Cardiac fibroblast (primary cell): ENCODE measurements around the gene TPM3.
A peak's percentile ranks its signal among the peaks of the same experiment; 100 is the strongest.

Experiments
- DNase-seq, 2 donors: peaks; one replicate each; pipeline versions ENCODE4 v3.0.0 to v3.0.0-alpha.2; 2010; ENCODE audit warnings: low read depth in 2 of 2
- H3K4me3 ChIP-seq, 2 donors: replicated peaks in 1 of 2; 1 replicate in 1 of 2; 2 replicates in 1 of 2; pipeline ENCODE4 v1.5.1; 2011; ENCODE audit warnings: low read depth in 2 of 2, low read length in 2 of 2, mild to moderate bottlenecking in 2 of 2, moderate library complexity in 1 of 2
- TF ChIP-seq, protein P1 (sequence below): IDR thresholded peaks from one replicate; pipeline ENCODE4 v1.5.1; 2011; ENCODE audit warnings: low read depth, mild to moderate bottlenecking, low read length, inconsistent platforms

Gene TPM3

GRCh38 chr1:154190550-154190949, 1.4 kb downstream of the TPM3 start:
- H3K4me3 ChIP-seq: no peak overlapping the region
- peak; percentile 75 to 78 for DNase-seq

GRCh38 chr1:154186852-154187501, 4.9 kb downstream of the TPM3 start:
- no peak for DNase-seq
- TF ChIP-seq, protein P1, sequence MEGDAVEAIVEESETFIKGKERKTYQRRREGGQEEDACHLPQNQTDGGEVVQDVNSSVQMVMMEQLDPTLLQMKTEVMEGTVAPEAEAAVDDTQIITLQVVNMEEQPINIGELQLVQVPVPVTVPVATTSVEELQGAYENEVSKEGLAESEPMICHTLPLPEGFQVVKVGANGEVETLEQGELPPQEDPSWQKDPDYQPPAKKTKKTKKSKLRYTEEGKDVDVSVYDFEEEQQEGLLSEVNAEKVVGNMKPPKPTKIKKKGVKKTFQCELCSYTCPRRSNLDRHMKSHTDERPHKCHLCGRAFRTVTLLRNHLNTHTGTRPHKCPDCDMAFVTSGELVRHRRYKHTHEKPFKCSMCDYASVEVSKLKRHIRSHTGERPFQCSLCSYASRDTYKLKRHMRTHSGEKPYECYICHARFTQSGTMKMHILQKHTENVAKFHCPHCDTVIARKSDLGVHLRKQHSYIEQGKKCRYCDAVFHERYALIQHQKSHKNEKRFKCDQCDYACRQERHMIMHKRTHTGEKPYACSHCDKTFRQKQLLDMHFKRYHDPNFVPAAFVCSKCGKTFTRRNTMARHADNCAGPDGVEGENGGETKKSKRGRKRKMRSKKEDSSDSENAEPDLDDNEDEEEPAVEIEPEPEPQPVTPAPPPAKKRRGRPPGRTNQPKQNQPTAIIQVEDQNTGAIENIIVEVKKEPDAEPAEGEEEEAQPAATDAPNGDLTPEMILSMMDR: no peak

More at GRCh38 chr1:154190550-154190949, 1.4 kb downstream of the TPM3 start:
- TF ChIP-seq, protein P1: no peak

GRCh38 chr1:154186177-154186576, 5.7 kb downstream of the TPM3 start:
- peak; percentile 72 to 80 for DNase-seq
- H3K4me3 ChIP-seq: no peak overlapping the region
- TF ChIP-seq, protein P1: peak; percentile 74

More at GRCh38 chr1:154186852-154187501, 4.9 kb downstream of the TPM3 start:
- H3K4me3 ChIP-seq: no peak overlapping the region

DNA sequence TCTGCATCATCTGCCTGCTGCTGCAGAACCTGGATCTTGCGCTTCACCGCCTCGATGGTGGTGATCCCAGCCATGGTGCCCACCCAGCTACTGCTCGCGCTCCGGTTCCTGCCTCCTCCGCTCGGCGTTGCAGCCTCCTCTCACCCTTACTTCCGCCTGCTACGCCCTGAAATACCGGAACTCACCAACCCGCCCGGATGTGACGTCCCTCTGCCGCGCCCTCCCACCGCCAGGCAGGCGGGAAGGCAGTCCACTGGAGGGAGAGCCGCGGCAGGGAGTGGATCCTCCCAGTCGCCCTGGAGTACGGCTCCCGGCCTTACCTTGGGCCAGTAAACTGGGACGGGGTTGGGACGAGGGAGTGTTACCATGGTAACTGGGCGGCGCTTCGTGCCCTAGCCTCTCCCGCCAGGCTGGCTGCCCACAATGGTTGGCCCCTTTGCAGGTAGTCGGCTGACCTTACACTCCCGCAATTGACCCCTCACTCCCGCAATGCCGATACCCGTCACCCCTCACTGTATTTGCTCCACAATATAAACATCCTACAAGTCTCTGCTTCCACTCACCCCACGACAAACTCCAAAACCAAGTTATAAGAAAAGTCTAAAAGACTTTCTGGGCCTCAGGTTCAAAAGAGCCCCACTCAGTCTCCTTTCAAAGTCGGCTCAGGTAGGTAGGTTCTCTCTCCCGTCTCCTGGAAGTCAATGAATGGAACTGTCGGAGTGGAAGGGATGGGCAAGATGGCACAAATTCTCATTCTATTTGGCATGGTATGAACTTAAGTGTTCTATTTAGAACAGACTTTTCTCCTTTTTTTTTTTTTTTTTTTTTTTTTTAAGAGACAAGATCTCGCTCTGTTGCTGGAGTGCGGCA, 8.6 kb downstream of the TPM3 start:
- peak overlapping the region; percentile 99 for H3K4me3 ChIP-seq

DNA sequence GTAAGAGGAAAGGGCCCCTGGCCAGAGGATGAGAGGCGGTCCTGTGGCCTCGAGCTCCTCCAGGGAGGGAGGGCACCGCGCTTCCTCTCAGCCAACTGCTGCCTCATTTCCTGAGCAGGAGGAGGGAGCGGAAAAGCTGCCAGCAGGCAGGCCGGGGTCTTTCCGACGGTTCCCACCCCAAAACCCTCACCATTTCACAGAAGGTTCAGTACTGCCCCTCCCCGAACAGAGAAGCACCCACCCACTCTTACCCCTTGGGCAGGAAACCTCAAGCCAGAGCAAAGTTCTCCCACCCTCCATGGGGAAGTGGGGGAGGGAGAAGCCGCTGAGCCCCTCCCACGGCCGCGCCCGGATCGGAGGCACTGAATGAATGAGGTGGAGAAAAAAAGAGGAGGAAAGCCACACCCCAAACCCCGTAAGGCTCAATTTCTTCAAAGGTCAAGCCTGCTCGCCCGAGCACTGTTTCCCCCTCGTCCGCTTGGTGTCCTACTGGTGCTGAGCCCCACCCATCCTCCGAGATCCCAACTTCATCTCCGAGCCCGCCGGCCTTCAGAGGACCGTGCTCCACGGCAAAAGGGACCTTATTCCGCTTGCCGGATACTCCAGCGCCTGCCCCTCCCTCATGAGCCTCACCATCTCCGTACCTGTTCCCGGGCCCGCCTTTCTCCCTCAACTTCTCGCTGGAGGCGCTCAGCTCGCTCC, 9.4 kb downstream of the TPM3 start:
- TF ChIP-seq, protein P1: no peak
- peak overlapping the region; percentile 99 for H3K4me3 ChIP-seq

More for the DNA sequence above, 8.6 kb downstream of the TPM3 start:
- TF ChIP-seq, protein P1: no peak
- peak; percentile 96 to 97 for DNase-seq

DNA sequence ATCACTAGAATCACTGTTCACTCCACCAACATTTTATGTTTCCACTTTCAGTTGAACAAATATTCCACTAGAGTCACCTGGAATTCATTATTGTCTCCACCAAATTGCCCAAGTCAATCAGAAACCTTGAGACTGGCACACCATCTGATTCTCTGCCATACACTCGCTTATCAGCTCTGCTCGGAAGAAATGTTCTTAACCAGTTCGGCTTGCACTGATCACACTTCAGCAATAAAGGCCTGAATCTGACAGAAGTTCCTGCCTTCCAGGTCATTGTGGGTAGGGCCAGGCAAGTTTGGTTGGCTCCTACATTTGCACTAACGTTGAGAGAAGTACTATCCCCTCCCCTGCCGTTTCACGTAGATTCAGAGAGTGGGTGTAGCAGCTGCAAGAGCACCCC, 10.0 kb downstream of the TPM3 start:
- peak overlapping the region; percentile 99 for H3K4me3 ChIP-seq
- TF ChIP-seq, protein P1: no peak
- DNase-seq: no peak

More for the DNA sequence above, 9.4 kb downstream of the TPM3 start:
- peak; percentile 79 to 92 for DNase-seq
